K562 (cell line): ENCODE results near the gene SYT14. TPM values are rescaled to one million over a fixed set of nuclear protein-coding genes. Genes with fewer than 3 reads are reported as not detected.

Source experiments
- ATAC-seq: fragments of 200-7000 bp; cut with Tn5 transposase; 3 replicates; pipeline ENCODE4 v1.9.1; 2020; ENCODE audit warnings: moderate library complexity
- BruUV-seq: library from RNA; stranded (reverse); fragments of 400-500 nt; replicated peaks from 2 replicates; lab custom pipeline; 2021; lab: Mats Ljungman, UMichigan
- CTCF ChIA-PET: fragments of 300-600 bp; formaldehyde crosslinking; extraction: SDS; loops from one replicate; lab custom pipeline; 2021; ENCODE audit warnings: low intra/inter-chr PET ratio; lab: Yijun Ruan, JAX
- POLR2A ChIA-PET: fragments of 300-600, 350-650 bp; sonication (Branson Sonifier 250); formaldehyde crosslinking; extraction: SDS; loops from one replicate; lab custom pipeline; 2021; ENCODE audit warnings: antibody characterized with exemption, inconsistent platforms; lab: Yijun Ruan, JAX
- DNase-seq, 4 experiments: peaks; one replicate each; pipeline versions ENCODE4 v3.0.0 to v3.0.0-alpha.2; 2011 to 2018; ENCODE audit warnings: low spot score in 3 of 4, mixed read lengths in 3 of 4; ENCODE audit errors: extremely low read depth in 1 of 4
- FAIRE-seq: peaks from 2 replicates; lab custom pipeline; 2011; peaks lifted over from hg19 to GRCh38; lab: Jason Lieb, UNC
- H2AFZ ChIP-seq: 2 replicates; pipeline ENCODE4 v1.6.0; 2011; ENCODE audit warnings: low read depth, low read length, control low read depth, inconsistent platforms
- H3K27ac ChIP-seq: fragments of 200-600 bp; 3 replicates; pipeline ENCODE4 v1.8.0; 2011; ENCODE audit warnings: low read depth, mild to moderate bottlenecking, control low read depth, inconsistent platforms, low read length, moderate library complexity, mixed read lengths; ENCODE audit errors: extremely low read depth
- H3K27me3 ChIP-seq, 2 experiments: fragments of 300-600 bp in 1 of 2; 2 replicates in 1 of 2; 3 replicates in 1 of 2; pipeline versions ENCODE4 v1.6.0 to v1.8.0; 2011; ENCODE audit warnings: inconsistent platforms in 2 of 2, low read length in 2 of 2, mild to moderate bottlenecking in 1 of 2, mixed read lengths in 1 of 2, moderate library complexity in 1 of 2; ENCODE audit not compliant: control insufficient read depth in 2 of 2, insufficient read depth in 2 of 2
- H3K36me3 ChIP-seq: fragments of 300-600 bp; 3 replicates; pipeline ENCODE4 v1.8.0; 2011; ENCODE audit warnings: mild to moderate bottlenecking, low read length, inconsistent platforms; ENCODE audit not compliant: control insufficient read depth, insufficient read depth
- H3K4me1 ChIP-seq, 2 experiments: fragments of 200-600 bp in 1 of 2; replicated peaks in 1 of 2; 2 replicates in 1 of 2; 3 replicates in 1 of 2; pipeline versions ENCODE4 v1.5.1 to v1.8.0; 2011; ENCODE audit warnings: inconsistent platforms in 2 of 2, low read length in 2 of 2, mild to moderate bottlenecking in 1 of 2, mixed read lengths in 1 of 2, moderate library complexity in 1 of 2; ENCODE audit not compliant: control insufficient read depth in 2 of 2, insufficient read depth in 2 of 2
- H3K4me2 ChIP-seq: 2 replicates; pipeline ENCODE4 v1.6.1; 2011; ENCODE audit warnings: low read length, control low read depth, inconsistent platforms, mixed read lengths; ENCODE audit not compliant: insufficient read depth
- H3K4me3 ChIP-seq: fragments of 200-600 bp; sonication (generic), shearing (Covaris generic); 2 replicates; pipeline ENCODE4 v1.5.1; 2016; ENCODE audit warnings: control low read depth, inconsistent platforms
- H3K79me2 ChIP-seq: fragments of 200-600 bp; 3 replicates; pipeline ENCODE4 v1.8.0; 2011; ENCODE audit warnings: low read length, inconsistent platforms; ENCODE audit not compliant: control insufficient read depth, insufficient read depth
- H3K9ac ChIP-seq, 2 experiments: 2 replicates each; pipeline versions ENCODE4 v1.6.0 to v1.6.1; 2011; ENCODE audit warnings: low read depth in 2 of 2, low read length in 2 of 2, control low read depth in 1 of 2, inconsistent platforms in 1 of 2, mild to moderate bottlenecking in 1 of 2, mixed read lengths in 1 of 2; ENCODE audit not compliant: insufficient read depth in 1 of 2
- H3K9me1 ChIP-seq: one replicate; pipeline ENCODE4 v1.6.0; 2011; ENCODE audit warnings: inconsistent platforms, mild to moderate bottlenecking, low read length, moderate library complexity; ENCODE audit not compliant: control insufficient read depth, insufficient read depth
- H3K9me3 ChIP-seq: replicated peaks from 2 replicates; pipeline ENCODE4 v1.5.1; 2011; ENCODE audit warnings: low read depth, low read length, inconsistent platforms; ENCODE audit not compliant: control insufficient read depth, insufficient read depth
- H4K20me1 ChIP-seq: replicated peaks from 2 replicates; pipeline ENCODE4 v1.6.1; 2011; ENCODE audit warnings: low read length, inconsistent platforms, mixed read lengths; ENCODE audit not compliant: control insufficient read depth, insufficient read depth
- MEF2A ChIP-seq: IDR thresholded peaks from 2 replicates; pipeline ENCODE4 v1.6.1; 2011; ENCODE audit warnings: low read depth, mild to moderate bottlenecking, low read length, moderate library complexity; ENCODE audit not compliant: control insufficient read depth
- NR2C1 ChIP-seq, 2 experiments: fragments of 450-650 bp; IDR thresholded peaks; 2 replicates each; pipeline ENCODE4 v1.6.1; 2017; ENCODE audit warnings: mild to moderate bottlenecking in 2 of 2, antibody characterized with exemption in 1 of 2, inconsistent platforms in 1 of 2, missing compliant biosample characterization in 1 of 2, missing genetic modification characterization in 1 of 2
- PRDM10 ChIP-seq: fragments of 450-650 bp; IDR thresholded peaks from 2 replicates; pipeline ENCODE4 v1.6.1; 2018; ENCODE audit not compliant: partially characterized antibody
- WGBS: fragments of 100-300 bp; shearing (Covaris generic); methylation state at CpG from one replicate; pipeline ENCODE4 v1.1.6; 2016; ENCODE audit warnings: low coverage, mixed read lengths; ENCODE audit not compliant: insufficient coverage; ENCODE audit errors: missing lambda C conversion rate; 5-methylcytosine and 5-hydroxymethylcytosine counted together
- in situ Hi-C: fragments of 300-500 bp; cut with MboI; formaldehyde crosslinking; loops from 4 replicates; pipeline ENCODE4 v1.15.0; 2018; ENCODE audit warnings: inconsistent platforms, mixed read lengths
- intact Hi-C: fragments of 100-400 bp; cut with micrococcal nuclease; formaldehyde crosslinking; loops from 2 replicates; pipeline ENCODE4 v1.14.2; 2022
- polyA plus RNA-seq, 8 experiments: library from polyadenylated mRNA; depleted of rRNA in 4 of 8; stranded (reverse) in 5 of 8; unstranded in 3 of 8; fragments of >200 nt; fragmentation: Nextera tagmentation in 2 of 8; fragmentation: Illumina TruSeq in 1 of 8; extraction: Ambion mirVana in 2 of 8; extraction: Trizol in 1 of 8; gene quantifications; 2 replicates each; pipeline versions ENCODE4 v1.2.1 to v1.2.3, GENCODE V29; 2011 to 2014; ENCODE audit warnings: inconsistent platforms in 1 of 8, missing spikeins in 1 of 8
- total RNA-seq, 7 experiments: library from RNA; depleted of rRNA in 6 of 7; stranded (reverse); fragments of >200 nt in 6 of 7; fragmentation: Illumina TruSeq in 2 of 7; extraction: Trizol in 2 of 7; gene quantifications; 2 replicates each; pipeline versions ENCODE4 v1.2.1 to v1.2.3, GENCODE V29; 2011 to 2021; ENCODE audit warnings: low replicate concordance in 1 of 7

The SYT14 gene
- total and polyA plus RNA-seq, 9 of the 15 experiments (the other 6 are each of a cell fraction or from before 2014, with no cell fraction given) = 0.01 to 0.04 TPM; not detected in 7

GRCh38 chr1:209889077-209889418 lies 49.0 kb upstream of the SYT14 start:
- ChIA-PET POLR2A (interaction anchor here (1.2 to 1.4 kb wide), 2 partner anchors 9 to 10 kb away, joined by 4 to 9 read pairs; no protein-coding TSS in a partner anchor), CTCF (no interaction called here)
- intact Hi-C loops = no loop called here
- no TSS peak for BruUV-seq
- no peaks in the 10 kb centered on the region for H3K9me3 ChIP-seq
- peaks cover 0 to 8% of the 10 kb centered on the region in 2 experiments; a peak in 1 of 5 replicates for H3K4me1 ChIP-seq
- FAIRE-seq (no peak), DNase-seq (no peak), ATAC-seq (no peak)
- H3K27me3 ChIP-seq = peaks cover 4 to 24% of the 10 kb centered on the region in 2 experiments; a peak in 2 of 5 replicates
- no peak overlapping the region for H3K9ac ChIP-seq
- H3K9me1 ChIP-seq = no peaks in the 10 kb centered on the region
- H4K20me1 ChIP-seq = no peaks in the 10 kb centered on the region
- WGBS = 17% methylated on average over 25 of the region's 35 CpGs
- TF ChIP-seq NR2C1 (IDR thresholded peaks at IDR 0.05) = no peak
- no peak for TF ChIP-seq NR2C1 (tag; IDR thresholded peaks at IDR 0.05)
- TF ChIP-seq PRDM10 = no peak
- TF ChIP-seq MEF2A = no peak
- H3K4me2 ChIP-seq = no peak overlapping the region
- no peaks in the 10 kb centered on the region for H3K79me2 ChIP-seq
- in situ Hi-C loops = no loop called here
- no peak overlapping the region for H3K27ac ChIP-seq
- no peaks in the 10 kb centered on the region for H3K36me3 ChIP-seq
- no peak overlapping the region for H2AFZ ChIP-seq
- H3K4me3 ChIP-seq = no peak overlapping the region
